Osteocyte (in vitro differentiated cells): ENCODE results near the gene ERGIC1. TPM values are rescaled to one million over a fixed set of nuclear protein-coding genes. Genes with fewer than 3 reads are reported as not detected.

Experiments
- DNase-seq: peaks from one replicate; pipeline ENCODE4 v3.0.0; 2021; ENCODE audit warnings: mixed read lengths; ENCODE audit not compliant: unreplicated experiment; ENCODE audit errors: extremely low spot score
- H3K27ac Mint-ChIP-seq: one replicate; pipeline ENCODE4 v1.8.0; 2021; ENCODE audit warnings: mild to moderate bottlenecking, mixed read lengths; ENCODE audit not compliant: unreplicated experiment
- H3K27me3 Mint-ChIP-seq: one replicate; pipeline ENCODE4 v1.8.0; 2021; ENCODE audit warnings: mixed read lengths; ENCODE audit not compliant: unreplicated experiment
- H3K36me3 Mint-ChIP-seq: one replicate; pipeline ENCODE4 v1.8.0; 2021; ENCODE audit warnings: mixed read lengths; ENCODE audit not compliant: unreplicated experiment
- H3K4me1 Mint-ChIP-seq: one replicate; pipeline ENCODE4 v1.8.0; 2021; ENCODE audit warnings: mixed read lengths; ENCODE audit not compliant: unreplicated experiment
- H3K4me3 Mint-ChIP-seq: one replicate; pipeline ENCODE4 v1.8.0; 2021; ENCODE audit warnings: mild to moderate bottlenecking, moderate library complexity, mixed read lengths; ENCODE audit not compliant: unreplicated experiment
- H3K9me3 Mint-ChIP-seq: one replicate; pipeline ENCODE4 v1.8.0; 2021; ENCODE audit warnings: mixed read lengths; ENCODE audit not compliant: unreplicated experiment
- total RNA-seq: library from RNA; stranded (reverse); gene quantifications from 2 replicates; pipeline ENCODE4 v1.2.1, GENCODE V29; 2021
- TF ChIP-seq, protein P1 (sequence below): fragments of 200-600 bp; sonication (generic); IDR thresholded peaks from 2 replicates; pipeline ENCODE4 v1.5.0; 2021; ENCODE audit warnings: antibody characterized with exemption, mild to moderate bottlenecking, moderate library complexity

The ERGIC1 gene
- total RNA-seq, 1 donor from 2014 or later = 174 TPM

DNA sequence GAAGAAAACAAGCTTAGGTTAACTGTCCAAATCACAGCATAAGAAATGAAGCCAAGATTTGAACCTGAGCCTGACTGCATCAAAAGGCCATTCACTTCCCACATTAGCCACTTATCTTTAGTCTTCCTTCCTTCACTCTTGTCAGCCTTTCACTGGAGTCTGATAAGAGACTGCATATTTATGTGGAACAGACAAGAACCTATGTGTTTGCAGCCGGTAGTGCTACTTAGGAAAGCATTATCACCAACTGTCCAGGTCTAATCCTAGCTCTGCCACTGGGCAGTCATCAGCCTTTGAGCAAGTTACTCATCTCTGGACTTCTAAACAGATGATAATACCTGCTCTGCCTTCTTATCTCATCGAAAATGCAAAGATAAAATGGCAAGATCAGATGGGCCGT lies 137.4 kb downstream of the ERGIC1 start:
- Mint-ChIP-seq H3K27me3 (peaks cover 2% of the 10 kb centered on the region), H3K27ac (no peak overlapping the region)

GRCh38 chr5:172972552-172972951 lies 138.5 kb downstream of the ERGIC1 start:
- Mint-ChIP-seq H3K27me3 (peaks cover 2% of the 10 kb centered on the region), H3K9me3 (no peaks in the 10 kb centered on the region), H3K36me3 (peaks cover 11% of the 10 kb centered on the region), H3K4me3 (no peak overlapping the region), H3K27ac (no peak overlapping the region), H3K4me1 (no peaks in the 10 kb centered on the region)
- TF ChIP-seq, protein P1, sequence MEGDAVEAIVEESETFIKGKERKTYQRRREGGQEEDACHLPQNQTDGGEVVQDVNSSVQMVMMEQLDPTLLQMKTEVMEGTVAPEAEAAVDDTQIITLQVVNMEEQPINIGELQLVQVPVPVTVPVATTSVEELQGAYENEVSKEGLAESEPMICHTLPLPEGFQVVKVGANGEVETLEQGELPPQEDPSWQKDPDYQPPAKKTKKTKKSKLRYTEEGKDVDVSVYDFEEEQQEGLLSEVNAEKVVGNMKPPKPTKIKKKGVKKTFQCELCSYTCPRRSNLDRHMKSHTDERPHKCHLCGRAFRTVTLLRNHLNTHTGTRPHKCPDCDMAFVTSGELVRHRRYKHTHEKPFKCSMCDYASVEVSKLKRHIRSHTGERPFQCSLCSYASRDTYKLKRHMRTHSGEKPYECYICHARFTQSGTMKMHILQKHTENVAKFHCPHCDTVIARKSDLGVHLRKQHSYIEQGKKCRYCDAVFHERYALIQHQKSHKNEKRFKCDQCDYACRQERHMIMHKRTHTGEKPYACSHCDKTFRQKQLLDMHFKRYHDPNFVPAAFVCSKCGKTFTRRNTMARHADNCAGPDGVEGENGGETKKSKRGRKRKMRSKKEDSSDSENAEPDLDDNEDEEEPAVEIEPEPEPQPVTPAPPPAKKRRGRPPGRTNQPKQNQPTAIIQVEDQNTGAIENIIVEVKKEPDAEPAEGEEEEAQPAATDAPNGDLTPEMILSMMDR = no peak
- no peak for DNase-seq

More for the DNA sequence above, 137.4 kb downstream of the ERGIC1 start:
- no peak overlapping the region for H3K4me3 Mint-ChIP-seq
- H3K4me1 Mint-ChIP-seq = no peaks in the 10 kb centered on the region
- TF ChIP-seq, protein P1 = no peak
- no peaks in the 10 kb centered on the region for H3K9me3 Mint-ChIP-seq
- peaks cover 11% of the 10 kb centered on the region for H3K36me3 Mint-ChIP-seq
- no peak for DNase-seq

GRCh38 chr5:172973127-172973916 lies 139.3 kb downstream of the ERGIC1 start:
- Mint-ChIP-seq H3K9me3 (no peaks in the 10 kb centered on the region), H3K4me1 (no peaks in the 10 kb centered on the region), H3K27ac (no peak overlapping the region), H3K36me3 (peaks cover 8% of the 10 kb centered on the region), H3K27me3 (peaks cover 2% of the 10 kb centered on the region), H3K4me3 (no peak overlapping the region)
- TF ChIP-seq, protein P1 = no peak
- DNase-seq = no peak

- TF ChIP-seq, protein P1 = no peak
- no peak overlapping the region for H3K27ac Mint-ChIP-seq
These were observed 139.9 kb downstream of the ERGIC1 start for GRCh38 chr5:172973931-172974330.

GRCh38 chr5:172975289-172975688 lies 141.2 kb downstream of the ERGIC1 start:
- DNase-seq = no peak
- Mint-ChIP-seq H3K4me3 (no peak overlapping the region), H3K27ac (no peak overlapping the region), H3K27me3 (peaks cover 2% of the 10 kb centered on the region), H3K4me1 (no peaks in the 10 kb centered on the region), H3K36me3 (no peaks in the 10 kb centered on the region), H3K9me3 (no peaks in the 10 kb centered on the region)
- TF ChIP-seq, protein P1 = no peak

More at GRCh38 chr5:172973931-172974330, 139.9 kb downstream of the ERGIC1 start:
- no peak overlapping the region for H3K4me3 Mint-ChIP-seq
- H3K4me1 Mint-ChIP-seq = no peaks in the 10 kb centered on the region
- H3K36me3 Mint-ChIP-seq = peaks cover 4% of the 10 kb centered on the region
- peaks cover 2% of the 10 kb centered on the region for H3K27me3 Mint-ChIP-seq
- DNase-seq = no peak
- H3K9me3 Mint-ChIP-seq = no peaks in the 10 kb centered on the region
